CD14-positive monocyte (primary cell): ENCODE data around the gene NADK2. TPM values are rescaled to one million over a fixed set of nuclear protein-coding genes. Genes with fewer than 3 reads are reported as not detected.
A peak's percentile ranks its signal among the peaks of the same experiment; 100 is the strongest.
"Not testable (repeated sequence)": the region's sequence is repeated elsewhere in the genome, so short reads cannot be mapped to it uniquely, and the experiment has no call there.

Experiments
- DNase-seq, 3 donors: peaks; one replicate each; pipeline ENCODE4 v3.0.0-alpha.2; 2011 to 2022
- H2AFZ ChIP-seq: 2 replicates; pipeline ENCODE4 v1.6.0; 2012; ENCODE audit warnings: mild to moderate bottlenecking, low read depth, low read length, inconsistent platforms; ENCODE audit not compliant: insufficient read depth, poor library complexity, severe bottlenecking
- H3K27ac ChIP-seq, 2 donors: 1 replicate in 1 of 2; 2 replicates in 1 of 2; pipeline ENCODE4 v1.5.1; 2012 to 2013; ENCODE audit warnings: low read length in 2 of 2, control low read depth in 1 of 2, inconsistent platforms in 1 of 2, low read depth in 1 of 2, mild to moderate bottlenecking in 1 of 2
- H3K27me3 ChIP-seq, 2 donors: one replicate each; pipeline versions ENCODE4 v1.6.0 to v1.6.1; 2011 to 2013; ENCODE audit warnings: low read length in 2 of 2; ENCODE audit not compliant: control insufficient read depth in 2 of 2, insufficient read depth in 2 of 2
- H3K36me3 ChIP-seq, 2 donors: replicated peaks in 1 of 2; 1 replicate in 1 of 2; 2 replicates in 1 of 2; pipeline versions ENCODE4 v1.5.1 to v1.6.1; 2012 to 2013; ENCODE audit warnings: low read length in 2 of 2, control low read depth in 1 of 2, inconsistent platforms in 1 of 2, mild to moderate bottlenecking in 1 of 2; ENCODE audit not compliant: insufficient read depth in 2 of 2, control insufficient read depth in 1 of 2
- H3K4me1 ChIP-seq, 2 donors: 1 replicate in 1 of 2; 2 replicates in 1 of 2; pipeline versions ENCODE4 v1.5.1 to v1.6.1; 2012 to 2013; ENCODE audit warnings: low read length in 2 of 2, control low read depth in 1 of 2, inconsistent platforms in 1 of 2, mild to moderate bottlenecking in 1 of 2, moderate library complexity in 1 of 2; ENCODE audit not compliant: insufficient read depth in 2 of 2, control insufficient read depth in 1 of 2
- H3K4me2 ChIP-seq: replicated peaks from 2 replicates; pipeline ENCODE3; 2012; ENCODE audit warnings: low read length, moderate library complexity, mild to moderate bottlenecking; ENCODE audit not compliant: poor library complexity, severe bottlenecking; ENCODE audit errors: extremely low read depth
- H3K4me3 ChIP-seq, 3 experiments: fragments of 200-600 bp in 1 of 3; sonication (generic) in 1 of 3; replicated peaks in 1 of 3; 1 replicate in 2 of 3; 2 replicates in 1 of 3; pipeline ENCODE4 v1.5.1; 2011 to 2013; ENCODE audit warnings: low read length in 3 of 3, mild to moderate bottlenecking in 3 of 3, control low read depth in 2 of 3, low read depth in 2 of 3, inconsistent platforms in 1 of 3, moderate library complexity in 1 of 3
- H3K79me2 ChIP-seq: 2 replicates; pipeline ENCODE4 v1.6.0; 2012; ENCODE audit warnings: mild to moderate bottlenecking, control low read depth, inconsistent platforms, low read length, moderate library complexity; ENCODE audit not compliant: insufficient read depth
- H3K9ac ChIP-seq: 2 replicates; pipeline ENCODE4 v1.6.0; 2017; ENCODE audit warnings: low read length, mild to moderate bottlenecking; ENCODE audit not compliant: insufficient read depth, poor library complexity, severe bottlenecking
- H3K9me3 ChIP-seq, 2 donors: replicated peaks in 1 of 2; 1 replicate in 1 of 2; 2 replicates in 1 of 2; pipeline versions ENCODE4 v1.5.1 to v1.6.1; 2012 to 2013; ENCODE audit warnings: low read length in 2 of 2, control low read depth in 1 of 2; ENCODE audit not compliant: control insufficient read depth in 1 of 2, insufficient read depth in 1 of 2
- H4K20me1 ChIP-seq: 2 replicates; pipeline ENCODE4 v1.6.0; 2012; ENCODE audit warnings: mild to moderate bottlenecking, low read length, control low read depth, moderate library complexity; ENCODE audit not compliant: insufficient read depth
- H3K27ac Mint-ChIP-seq, 7 donors: one replicate each; pipeline ENCODE4 v1.8.0; 2020; ENCODE audit warnings: mild to moderate bottlenecking in 7 of 7, mixed read lengths in 7 of 7, moderate library complexity in 6 of 7, inconsistent platforms in 2 of 7
- H3K27me3 Mint-ChIP-seq, 3 donors: one replicate each; pipeline ENCODE4 v1.8.0; 2021 to 2022; ENCODE audit warnings: low read depth in 3 of 3, mild to moderate bottlenecking in 3 of 3, mixed read lengths in 3 of 3, moderate library complexity in 3 of 3, inconsistent platforms in 1 of 3
- H3K36me3 Mint-ChIP-seq, 2 donors: one replicate each; pipeline ENCODE4 v1.8.0; 2020; ENCODE audit warnings: mixed read lengths in 2 of 2, inconsistent platforms in 1 of 2, mild to moderate bottlenecking in 1 of 2
- H3K4me1 Mint-ChIP-seq: one replicate; pipeline ENCODE4 v1.8.0; 2020; ENCODE audit warnings: mild to moderate bottlenecking, mixed read lengths
- H3K4me3 Mint-ChIP-seq, 2 donors: one replicate each; pipeline ENCODE4 v1.8.0; 2020; ENCODE audit warnings: mild to moderate bottlenecking in 2 of 2, mixed read lengths in 2 of 2, moderate library complexity in 1 of 2
- H3K9me3 Mint-ChIP-seq, 7 donors: one replicate each; pipeline ENCODE4 v1.8.0; 2020 to 2022; ENCODE audit warnings: mixed read lengths in 7 of 7, mild to moderate bottlenecking in 6 of 7, moderate library complexity in 6 of 7, inconsistent platforms in 2 of 7
- CTCF ChIP-seq: fragments of 200-600 bp; IDR thresholded peaks from one replicate; pipeline ENCODE4 v1.8.0; 2022; ENCODE audit warnings: antibody characterized with exemption, mild to moderate bottlenecking
- WGBS: methylation state at CpG from one replicate; pipeline ENCODE4 v1.1.5; 2013; ENCODE audit warnings: missing lambda C conversion rate; ENCODE audit not compliant: insufficient coverage; 5-methylcytosine and 5-hydroxymethylcytosine counted together
- intact Hi-C, 2 donors: fragments of 100-400 bp; cut with micrococcal nuclease; formaldehyde crosslinking; loops; one replicate each; pipeline versions ENCODE4 v1.15.0 to v1.15.1; 2023
- polyA plus RNA-seq, 3 donors: library from polyadenylated mRNA; depleted of rRNA in 1 of 3; unstranded in 2 of 3; stranded (reverse) in 1 of 3; fragments of 300-500 nt in 2 of 3; fragments of >200 nt in 1 of 3; fragmentation: Illumina TruSeq in 2 of 3; gene quantifications; 1 replicate in 2 of 3; 2 replicates in 1 of 3; pipeline ENCODE4 v1.2.3, GENCODE V29; 2012 to 2021

Gene NADK2
- polyA plus RNA-seq, 3 donors, result 2.6 to 5.9 (median 3.3) TPM

GRCh38 chr5:36198281-36198680 lies 43.4 kb downstream of the NADK2 start:
- TF ChIP-seq CTCF, result no peak
- H3K4me1 ChIP-seq, result no peaks in the 10 kb centered on the region
- H3K9me3 ChIP-seq, result no peaks in the 10 kb centered on the region
- no peaks in the 10 kb centered on the region for H3K4me1 Mint-ChIP-seq
- H4K20me1 ChIP-seq, result no peaks in the 10 kb centered on the region
- intact Hi-C loops, result no loop called here
- H2AFZ ChIP-seq, result no peak overlapping the region
- H3K27ac ChIP-seq, result no peak overlapping the region
- H3K79me2 ChIP-seq, result no peaks in the 10 kb centered on the region
- no peaks in the 10 kb centered on the region for H3K27me3 Mint-ChIP-seq
- H3K36me3 ChIP-seq, result peaks cover 40 to 73% of the 10 kb centered on the region in 2 donors
- H3K4me3 Mint-ChIP-seq, result no peak overlapping the region
- peaks cover 53% of the 10 kb centered on the region in 2 donors for H3K36me3 Mint-ChIP-seq
- H3K9me3 Mint-ChIP-seq, result no peaks in the 10 kb centered on the region
- DNase-seq, result no peak
- H3K4me3 ChIP-seq, result no peak overlapping the region
- no peak overlapping the region for H3K9ac ChIP-seq
- H3K27me3 ChIP-seq, result no peaks in the 10 kb centered on the region
- H3K4me2 ChIP-seq, result no peak overlapping the region
- H3K27ac Mint-ChIP-seq, result peak overlapping the region in 1 of 7 donors; percentile 26

- Histone ChIP-seq H3K4me1 (no peaks in the 10 kb centered on the region), H2AFZ (no peak overlapping the region), H3K79me2 (no peaks in the 10 kb centered on the region), H3K4me2 (no peak overlapping the region), H3K36me3 (peaks cover 35 to 71% of the 10 kb centered on the region in 2 donors), H3K27ac (no peak overlapping the region), H3K27me3 (no peaks in the 10 kb centered on the region), H3K9me3 (peaks cover 7 to 8% of the 10 kb centered on the region in 2 donors), H3K9ac (no peak overlapping the region), H3K4me3 (no peak overlapping the region), H4K20me1 (no peaks in the 10 kb centered on the region)
- WGBS, result no CpG with 5 or more reads among the region's 5 CpGs
- no peak overlapping the region for H3K27ac Mint-ChIP-seq
- no peaks in the 10 kb centered on the region for H3K4me1 Mint-ChIP-seq
- no peak for TF ChIP-seq CTCF
- intact Hi-C loops, result no loop called here
- no peaks in the 10 kb centered on the region for H3K27me3 Mint-ChIP-seq
- H3K9me3 Mint-ChIP-seq, result peaks cover 7 to 14% (median 12%) of the 10 kb centered on the region in 7 donors
- no peak overlapping the region for H3K4me3 Mint-ChIP-seq
- DNase-seq, result no peak
- H3K36me3 Mint-ChIP-seq, result peaks cover 58 to 70% of the 10 kb centered on the region in 2 donors
Observed at GRCh38 chr5:36193746-36194145, 48.0 kb downstream of the NADK2 start.

- H3K27me3 ChIP-seq, H3K79me2 ChIP-seq, H3K4me2 ChIP-seq, H3K27ac ChIP-seq, intact Hi-C loops, H3K4me1 Mint-ChIP-seq, H3K9me3 ChIP-seq, H3K4me3 ChIP-seq, H4K20me1 ChIP-seq, DNase-seq, H3K9ac ChIP-seq, H3K27ac Mint-ChIP-seq, H2AFZ ChIP-seq, H3K4me1 ChIP-seq, H3K4me3 Mint-ChIP-seq, H3K27me3 Mint-ChIP-seq: not testable (repeated sequence)
- H3K36me3 Mint-ChIP-seq, result peaks cover 67 to 77% of the 10 kb centered on the region in 2 donors
- H3K36me3 ChIP-seq, result peaks cover 32 to 45% of the 10 kb centered on the region in 2 donors
- no CpG with 5 or more reads among the region's 4 CpGs for WGBS
- peaks cover 0 to 17% (median 15%) of the 10 kb centered on the region in 7 donors for H3K9me3 Mint-ChIP-seq
Observed at GRCh38 chr5:36184408-36184807, 57.3 kb downstream of the NADK2 start.
